NCI-H2227 treated with DMSO at 0.1 percent for 48 hours (cell line): ENCODE data around the gene MNS1.
A peak's percentile ranks its signal among the peaks of the same experiment; 100 is the strongest.
"Not testable (repeated sequence)": the region's sequence is repeated elsewhere in the genome, so short reads cannot be mapped to it uniquely, and the experiment has no call there.

ENCODE experiments used
- DNase-seq: peaks from one replicate; lab custom pipeline; 2025; lab: John Stamatoyannopoulos, UW

Gene MNS1

DNA sequence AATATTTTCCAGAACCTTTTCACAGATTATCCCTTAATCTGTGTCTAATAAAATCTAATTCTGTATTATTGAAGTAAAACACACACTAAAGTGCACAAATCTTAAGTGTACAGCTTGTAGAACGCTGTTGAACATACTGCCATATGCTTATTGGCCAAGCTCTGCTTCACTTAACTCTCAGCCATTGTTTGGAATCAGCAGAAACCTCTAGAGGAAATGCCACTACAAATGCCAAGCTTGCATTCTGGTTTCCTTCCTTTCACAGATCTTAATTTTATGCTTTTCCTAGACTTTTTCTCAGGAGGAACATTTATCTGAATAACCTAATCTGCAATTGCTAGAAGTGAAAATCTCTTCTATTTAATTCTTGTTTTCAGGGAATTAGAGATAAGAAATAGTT lies 10.1 kb downstream of the MNS1 start:
- DNase-seq: no peak

DNA sequence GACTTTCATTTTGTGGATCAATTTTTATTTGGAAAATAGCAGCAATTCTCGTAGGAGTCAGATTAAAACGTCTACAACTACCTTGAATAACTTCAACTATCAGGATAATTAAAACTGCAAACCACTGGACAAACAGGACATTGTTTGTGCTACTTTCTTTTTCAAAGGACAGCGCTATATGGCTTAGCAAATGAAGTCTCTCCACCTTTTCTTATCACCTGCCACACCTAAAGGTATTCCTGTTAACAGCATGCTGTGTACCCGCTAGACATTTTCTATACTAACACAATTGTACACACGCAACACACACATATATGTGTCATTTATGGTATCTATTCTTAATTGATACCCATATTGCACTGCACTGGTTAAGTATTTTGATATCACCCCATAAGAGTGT lies 19.2 kb downstream of the MNS1 start:
- DNase-seq: no peak

DNA sequence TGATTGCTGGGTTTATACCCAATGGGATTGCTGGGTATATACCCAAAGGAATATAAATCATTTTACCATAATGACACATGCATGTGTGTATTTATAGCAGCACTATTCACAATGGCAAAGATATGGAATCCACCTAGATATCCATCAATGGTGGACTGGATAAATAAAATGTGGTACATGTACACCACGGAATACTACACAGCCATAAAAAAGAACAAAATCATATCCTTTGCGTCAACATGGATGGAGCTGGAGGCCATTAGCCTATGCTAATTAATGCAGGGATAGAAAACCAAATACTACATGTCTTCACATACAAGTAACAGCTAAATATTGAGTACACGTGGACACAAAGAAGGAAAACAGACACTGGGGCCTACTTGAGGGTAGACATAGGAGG lies 22.6 kb downstream of the MNS1 start:
- DNase-seq: no peak

DNA sequence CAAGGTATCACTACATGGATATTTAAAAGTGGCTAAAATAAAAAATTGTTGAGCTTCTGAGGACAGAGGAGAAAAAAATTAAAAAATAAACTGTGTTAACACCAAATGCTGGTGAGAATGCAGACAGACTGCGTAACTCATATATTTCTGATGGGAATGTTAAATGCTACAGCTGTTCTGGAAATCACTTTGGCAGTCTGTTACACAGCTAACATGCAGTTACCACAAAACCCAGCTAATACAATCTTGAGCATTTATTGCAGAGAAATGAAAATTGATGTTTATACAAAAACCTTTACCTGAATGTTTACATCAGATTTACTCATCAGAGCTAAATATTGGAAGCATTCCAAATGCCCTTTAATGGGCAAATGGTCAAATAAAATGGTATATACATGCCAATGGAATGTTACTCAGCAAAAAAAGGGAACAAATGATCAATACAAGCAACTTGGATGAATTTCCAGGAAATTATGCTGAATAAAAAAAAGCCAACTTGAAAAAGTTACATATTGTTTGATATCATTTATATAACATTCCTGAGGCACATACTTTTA lies 24.6 kb downstream of the MNS1 start:
- no peak for DNase-seq

DNA sequence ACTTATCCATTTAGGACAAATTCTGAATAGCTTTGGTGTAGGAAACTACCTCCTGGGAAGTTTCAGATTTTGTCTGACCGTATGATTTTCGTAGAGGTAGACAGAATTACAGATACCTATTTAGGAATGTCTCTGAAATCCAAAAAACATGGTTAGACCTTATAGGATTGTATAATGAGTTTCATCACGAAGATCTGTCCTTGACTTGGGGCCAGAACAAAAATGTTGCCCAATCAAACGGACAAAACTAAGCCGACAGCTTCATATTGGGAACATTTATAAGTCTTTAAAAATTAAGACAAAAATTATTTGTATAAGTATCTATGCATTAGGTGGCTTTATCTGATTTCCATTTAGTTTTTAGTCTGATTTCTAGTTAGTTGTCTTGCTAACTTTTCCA lies 32.6 kb downstream of the MNS1 start:
- no peak for DNase-seq

DNA sequence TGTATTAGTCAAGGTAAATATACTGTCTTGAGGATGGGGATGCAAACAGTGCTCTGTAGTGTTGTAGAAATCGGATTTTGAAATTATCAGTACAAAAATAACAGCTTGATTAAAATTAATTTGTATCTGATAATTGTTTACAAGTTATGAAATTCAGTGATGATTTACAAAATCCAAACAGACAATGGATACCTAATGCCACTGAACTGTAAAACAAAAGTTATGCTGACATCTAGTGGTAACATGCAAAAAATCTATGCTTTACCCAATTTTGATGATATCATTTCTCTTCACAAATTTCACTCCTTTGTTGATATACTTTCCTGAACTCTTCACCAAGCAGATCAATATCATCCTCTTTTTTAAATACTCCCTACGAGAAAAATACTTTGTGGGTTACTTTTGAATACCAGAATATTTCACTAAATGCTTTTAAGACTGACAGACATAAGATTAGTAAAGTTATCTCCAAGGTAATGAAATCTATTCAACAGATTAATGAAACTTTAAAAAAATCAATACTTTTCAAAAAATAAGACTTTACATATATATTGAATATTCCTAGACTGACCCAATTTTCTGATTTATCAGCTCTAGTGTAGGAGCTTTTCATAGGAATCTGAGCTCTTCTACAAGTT lies 36.0 kb downstream of the MNS1 start:
- peak; percentile 31 for DNase-seq

DNA sequence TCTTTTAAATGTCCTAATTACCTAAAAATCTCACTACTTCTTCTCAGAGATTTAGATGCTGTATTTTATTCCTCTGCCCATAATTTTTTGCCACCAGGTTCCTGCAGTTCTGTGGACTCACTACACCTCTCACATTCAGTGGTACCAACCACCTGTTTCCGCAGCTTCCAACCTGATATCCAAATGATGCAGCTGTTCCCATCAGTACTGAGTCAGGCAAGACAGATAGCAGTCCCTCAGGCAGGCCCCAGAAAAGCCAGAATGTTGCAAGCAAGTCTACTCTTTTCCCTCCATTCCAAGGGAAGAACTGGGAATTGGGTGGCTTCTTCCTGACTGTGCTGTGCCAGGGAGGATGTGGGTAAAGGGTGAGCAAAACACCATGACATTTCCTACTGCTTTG lies 39.0 kb downstream of the MNS1 start:
- no peak for DNase-seq

DNA sequence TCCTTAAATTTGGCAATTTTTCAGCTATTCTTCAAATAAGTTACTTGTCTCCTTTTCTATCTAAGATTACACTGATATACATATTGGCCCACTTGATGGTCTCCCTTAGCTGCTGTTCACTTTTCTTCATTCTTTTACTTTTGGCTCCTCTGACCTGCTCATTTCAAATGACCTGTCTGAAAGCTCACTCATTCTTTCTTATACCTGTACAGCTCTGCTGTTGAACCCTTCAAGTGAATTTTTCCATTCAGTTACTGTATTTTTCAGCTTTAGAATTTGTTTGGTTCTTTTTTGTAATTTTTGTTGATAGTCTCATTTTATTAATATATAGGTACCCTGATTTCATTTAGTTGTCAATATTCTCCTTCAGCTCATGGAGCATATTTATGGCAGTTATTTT lies 39.7 kb downstream of the MNS1 start:
- no peak for DNase-seq

DNA sequence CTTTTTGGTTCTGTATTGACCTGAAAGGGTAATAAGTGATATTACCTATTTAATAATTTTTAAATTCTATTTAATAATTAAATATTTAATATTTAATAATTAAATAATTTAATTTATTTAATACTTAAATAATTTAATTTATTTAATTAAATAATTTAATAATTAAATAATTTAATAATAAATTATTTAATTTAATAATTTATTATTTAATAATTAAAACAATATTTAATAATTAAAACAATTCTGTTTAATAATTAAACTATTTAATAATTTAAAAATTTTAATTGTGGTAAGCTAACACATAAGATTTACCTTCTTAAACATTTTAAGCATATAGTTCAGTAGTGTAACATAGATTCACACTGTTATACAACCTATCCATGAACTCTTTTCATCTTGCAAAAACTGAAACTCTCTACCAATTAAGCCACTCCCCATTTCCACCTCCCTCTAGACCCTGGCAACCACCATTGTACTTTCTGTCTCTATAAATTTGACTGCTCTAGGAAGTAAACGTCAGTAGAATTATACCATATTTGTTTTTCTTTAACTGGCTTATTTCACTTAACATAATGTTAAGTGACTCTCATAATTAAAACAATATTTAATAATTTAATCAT lies 51.7 kb downstream of the MNS1 start:
- not testable (repeated sequence) for DNase-seq

DNA sequence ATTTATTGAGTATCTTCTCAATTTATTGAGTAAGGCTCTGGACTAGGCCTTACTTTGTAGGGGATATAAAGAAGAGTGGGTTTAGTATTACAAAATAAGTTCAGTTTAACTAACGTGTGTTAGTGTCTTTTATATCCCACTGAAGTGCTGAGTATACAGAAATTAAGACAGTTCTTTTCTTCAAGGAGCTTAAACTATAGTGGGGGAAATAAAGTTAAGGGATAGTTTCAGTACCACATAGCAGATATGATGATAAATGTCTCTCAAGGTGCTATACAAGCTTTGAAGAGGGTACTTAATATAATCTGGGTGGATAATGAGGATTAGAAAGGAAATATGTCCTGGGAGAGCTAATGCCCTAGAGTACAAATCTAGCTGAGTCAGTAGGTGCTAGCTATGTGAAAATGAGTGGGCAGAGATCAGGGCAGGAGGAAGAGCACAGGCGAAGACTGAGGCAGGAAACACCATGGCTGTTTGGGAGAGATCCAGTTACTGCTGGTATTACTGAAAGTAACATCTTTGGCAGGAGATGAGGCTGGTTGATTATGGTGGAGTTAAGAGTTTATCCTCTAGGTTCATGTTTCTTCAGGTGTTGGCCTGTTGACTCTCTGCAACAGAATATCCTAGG lies 53.7 kb downstream of the MNS1 start:
- no peak for DNase-seq

DNA sequence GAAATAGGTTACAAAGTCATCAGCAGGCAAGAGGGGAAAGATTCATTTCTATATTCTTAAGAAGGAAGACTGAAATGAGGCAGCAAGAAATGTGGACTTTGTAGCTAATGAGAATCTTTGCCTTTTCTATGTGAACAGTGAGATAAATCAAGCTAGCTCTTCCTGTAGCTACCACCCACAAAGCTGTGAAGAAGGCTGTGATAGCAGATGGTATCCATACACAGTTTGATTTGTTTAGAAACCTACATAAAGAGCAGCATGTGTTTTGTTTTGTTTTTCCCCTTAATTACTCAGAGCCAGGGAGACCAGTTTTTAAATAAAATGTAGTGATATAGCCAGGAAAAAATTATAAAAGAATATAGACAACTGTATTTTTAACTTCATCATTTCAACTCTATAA lies 54.2 kb downstream of the MNS1 start:
- DNase-seq: no peak

DNA sequence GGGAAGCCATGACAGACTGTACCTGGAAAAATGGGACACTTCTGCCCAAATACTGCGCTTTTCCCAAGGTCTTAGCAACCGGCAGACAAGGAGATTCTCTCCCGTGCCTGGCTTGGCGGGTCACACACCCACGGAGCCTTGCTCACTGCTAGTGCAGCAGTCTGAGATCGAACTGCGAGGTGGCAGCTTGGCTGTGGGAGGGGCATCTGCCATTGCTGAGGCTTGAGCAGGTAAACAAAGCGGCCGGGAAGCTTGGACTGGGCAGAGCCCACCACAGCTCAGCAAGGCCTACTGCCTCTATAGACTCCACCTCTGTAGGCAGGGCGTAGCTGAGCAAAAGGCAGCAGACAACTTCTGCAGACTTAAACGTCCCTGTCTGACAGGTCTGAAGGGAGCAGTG lies 65.7 kb downstream of the MNS1 start:
- DNase-seq: not testable (repeated sequence)

DNA sequence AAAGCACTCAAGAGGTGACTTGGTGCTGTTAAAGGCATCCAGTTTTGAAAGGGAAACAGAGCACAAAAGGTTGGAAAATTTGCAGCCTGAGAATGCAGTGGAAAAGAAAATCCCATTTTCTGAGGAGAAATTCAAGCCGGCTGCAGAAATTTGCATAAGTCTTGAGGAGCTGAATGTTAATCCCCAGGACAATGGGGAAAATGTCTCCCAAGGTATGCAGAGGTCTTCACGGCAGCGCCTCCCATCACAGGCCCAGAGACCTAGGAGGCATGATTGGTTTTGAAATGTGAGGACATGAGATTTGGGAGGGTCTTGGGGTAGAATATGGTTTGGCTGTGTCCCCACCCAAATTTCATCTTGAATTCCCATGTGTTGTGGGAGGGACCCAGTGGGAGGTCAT lies 67.6 kb downstream of the MNS1 start:
- DNase-seq: not testable (repeated sequence)

DNA sequence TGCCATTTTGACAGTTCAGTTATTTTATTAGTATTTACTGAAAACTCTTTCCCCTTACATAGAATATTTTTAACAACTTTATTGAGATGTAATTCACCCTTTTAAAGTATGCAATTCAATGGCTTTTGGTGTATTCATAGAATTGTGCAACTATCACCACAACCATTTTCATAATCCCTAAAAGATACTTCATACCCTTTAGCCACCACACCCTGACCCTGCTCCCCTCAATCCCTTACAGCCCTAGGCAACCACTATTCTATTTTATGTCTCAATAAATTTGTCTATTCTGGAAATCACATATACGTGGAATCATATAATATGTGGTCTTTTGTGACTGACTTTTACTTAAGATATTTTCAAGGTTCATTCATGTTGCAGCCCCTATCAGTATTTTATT lies 70.0 kb downstream of the MNS1 start:
- DNase-seq: no peak

DNA sequence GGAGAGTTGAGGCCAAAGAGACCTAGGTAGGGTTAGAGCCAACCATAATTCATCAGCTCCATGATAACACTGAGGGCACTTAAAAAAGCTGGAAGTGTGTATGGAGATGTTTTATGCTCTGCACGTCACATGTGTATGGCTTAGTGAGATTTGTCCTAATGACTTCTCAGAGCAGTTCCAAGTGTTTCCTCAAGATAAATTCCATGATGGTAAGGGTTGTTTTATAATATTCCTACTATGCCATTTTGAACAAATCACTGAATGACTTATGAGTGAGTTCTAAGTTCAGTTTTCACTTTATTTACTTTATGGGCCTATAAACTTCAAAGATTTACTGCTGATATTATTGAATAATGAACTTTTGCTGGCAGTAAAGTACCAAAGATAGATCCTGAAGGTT lies 71.7 kb downstream of the MNS1 start:
- no peak for DNase-seq

DNA sequence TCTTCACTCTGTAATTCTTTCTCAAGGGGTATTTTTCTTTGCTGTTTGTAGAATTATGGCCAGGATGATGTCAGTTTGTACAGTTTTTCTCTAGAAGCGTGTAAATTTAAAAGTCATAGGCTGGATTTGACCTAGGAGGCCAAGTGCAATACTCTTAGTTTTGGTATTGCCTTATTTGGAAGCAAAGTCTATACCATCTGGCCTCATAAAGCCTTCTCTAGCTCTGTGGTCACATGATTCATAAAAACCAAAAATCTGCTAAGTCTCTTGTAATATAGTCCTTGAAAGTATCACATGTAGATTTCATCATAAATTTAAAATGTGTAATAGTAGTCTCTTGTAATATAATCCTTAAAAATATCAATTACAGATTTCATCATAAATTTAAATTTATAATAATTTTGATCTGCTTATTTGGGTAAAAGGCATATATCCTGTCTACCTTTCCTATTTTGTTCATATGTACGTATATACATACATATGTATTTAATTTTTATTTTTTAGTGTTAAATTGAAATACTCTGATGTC lies 74.1 kb downstream of the MNS1 start:
- no peak for DNase-seq

DNA sequence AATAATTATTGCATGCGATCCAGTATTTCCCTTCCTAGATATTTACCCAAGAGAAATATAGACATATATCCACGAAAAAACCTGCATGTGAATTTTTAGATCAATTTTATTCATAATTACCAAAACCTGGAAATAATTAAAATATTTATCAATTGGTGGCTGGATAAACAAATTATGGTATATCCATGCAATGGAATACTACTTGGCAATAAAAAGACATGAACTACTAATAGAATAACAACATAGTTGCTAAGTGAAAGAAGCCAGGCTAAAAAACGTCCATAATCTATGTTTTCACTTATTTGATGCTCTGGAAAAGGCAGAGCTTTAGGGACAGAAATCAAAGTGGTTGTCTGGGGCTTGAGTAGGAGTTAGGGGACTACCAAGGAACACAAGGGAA lies 79.0 kb downstream of the MNS1 start:
- no peak for DNase-seq

DNA sequence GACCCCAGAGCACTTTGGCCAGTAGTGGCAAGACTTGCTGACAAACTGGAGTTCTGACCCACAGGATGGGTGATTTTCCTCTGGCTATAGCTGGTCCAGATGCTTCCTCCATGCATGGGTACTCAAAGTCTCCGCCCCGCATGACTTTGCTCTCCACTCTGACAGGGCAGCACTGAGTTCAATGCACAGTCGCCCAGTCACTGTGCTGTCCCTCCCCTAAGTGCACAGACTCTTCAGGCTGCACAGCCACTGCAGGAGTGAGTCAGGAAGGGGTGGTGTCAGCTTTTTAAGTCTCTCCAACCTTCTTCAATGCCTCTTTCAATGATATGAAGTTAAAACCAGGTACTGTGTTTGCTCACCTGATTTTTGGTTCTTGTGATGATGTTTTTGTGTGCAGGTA lies 81.9 kb downstream of the MNS1 start:
- no peak for DNase-seq
